Measurements from ENCODE around the gene UNC5A.
"Not testable (repeated sequence)": the region's sequence is repeated elsewhere in the genome, so short reads cannot be mapped to it uniquely, and the experiment has no call there.

UNC5A gene

GRCh38 chr5:176873011-176873410 lies 62.7 kb downstream of the UNC5A start:
- not testable (repeated sequence) for H4K8ac ChIP-seq (ENCODE audit: low read depth, low read length); H3K4ac ChIP-seq (ENCODE audit: low read depth, low read length); H3K27me3 ChIP-seq (ENCODE audit: insufficient read depth, low read length); H3K14ac ChIP-seq (ENCODE audit: low read length); H4K91ac ChIP-seq (ENCODE audit: low read depth, low read length); H3K9me3 ChIP-seq (ENCODE audit: insufficient read depth, low read depth, low read length); H2AK5ac ChIP-seq (ENCODE audit: low read length); H4K12ac ChIP-seq (ENCODE audit: low read depth, low read length); H3K9ac ChIP-seq (ENCODE audit: low read length); H2BK5ac ChIP-seq (ENCODE audit: low read depth, low read length, poor library complexity); DNase-seq; H2AFZ ChIP-seq (ENCODE audit: insufficient read depth, low read length, poor library complexity); H2BK12ac ChIP-seq (ENCODE audit: low read length); H3K27ac ChIP-seq (ENCODE audit: low read depth, low read length); H2BK120ac ChIP-seq (ENCODE audit: insufficient read depth, low read length, poor library complexity); H3K4me3 ChIP-seq (ENCODE audit: low read depth, low read length); H3K36me3 ChIP-seq (ENCODE audit: control insufficient read depth in 1 of 2, insufficient read depth in 2 of 2, low read length in 2 of 2); H3K18ac ChIP-seq (ENCODE audit: low read length); H3K79me2 ChIP-seq (ENCODE audit: control insufficient read depth, insufficient read depth, low read length, poor library complexity); H3K79me1 ChIP-seq (ENCODE audit: low read length); H3K4me2 ChIP-seq (ENCODE audit: low read length); H3K4me1 ChIP-seq (ENCODE audit: control insufficient read depth in 1 of 2, insufficient read depth in 2 of 2, low read length in 2 of 2); H3K23ac ChIP-seq (ENCODE audit: low read length)
- no CpG with 5 or more reads among the region's 2 CpGs for WGBS (ENCODE audit: extremely low coverage, insufficient coverage, insufficient read length)

GRCh38 chr5:176873541-176874172 lies 63.3 kb downstream of the UNC5A start:
- H3K4me1 ChIP-seq (ENCODE audit: control insufficient read depth in 1 of 2, insufficient read depth in 2 of 2, low read length in 2 of 2): no peaks in the 10 kb centered on the region
- H3K27ac ChIP-seq (ENCODE audit: low read depth, low read length): no peak overlapping the region
- no peaks in the 10 kb centered on the region for H3K79me1 ChIP-seq (ENCODE audit: low read length)
- WGBS (ENCODE audit: extremely low coverage, insufficient coverage, insufficient read length): no CpG with 5 or more reads among the region's 16 CpGs
- no peaks in the 10 kb centered on the region for H3K79me2 ChIP-seq (ENCODE audit: control insufficient read depth, insufficient read depth, low read length, poor library complexity)
- H4K91ac ChIP-seq (ENCODE audit: low read depth, low read length): no peak overlapping the region
- no peak overlapping the region for H2BK12ac ChIP-seq (ENCODE audit: low read length)
- no peak for DNase-seq
- H4K12ac ChIP-seq (ENCODE audit: low read depth, low read length): no peak overlapping the region
- no peak overlapping the region for H3K23ac ChIP-seq (ENCODE audit: low read length)
- H4K8ac ChIP-seq (ENCODE audit: low read depth, low read length): no peak overlapping the region
- no peak overlapping the region for H2AK5ac ChIP-seq (ENCODE audit: low read length)
- H3K4me2 ChIP-seq (ENCODE audit: low read length): no peak overlapping the region
- H2BK5ac ChIP-seq (ENCODE audit: low read depth, low read length, poor library complexity): no peak overlapping the region
- H3K14ac ChIP-seq (ENCODE audit: low read length): no peak overlapping the region
- H3K18ac ChIP-seq (ENCODE audit: low read length): no peak overlapping the region
- no peak overlapping the region for H3K4ac ChIP-seq (ENCODE audit: low read depth, low read length)
- no peaks in the 10 kb centered on the region for H3K36me3 ChIP-seq (ENCODE audit: control insufficient read depth in 1 of 2, insufficient read depth in 2 of 2, low read length in 2 of 2)
- no peak overlapping the region for H2AFZ ChIP-seq (ENCODE audit: insufficient read depth, low read length, poor library complexity)
- H3K9me3 ChIP-seq (ENCODE audit: insufficient read depth, low read depth, low read length): peaks cover 2% of the 10 kb centered on the region
- H3K4me3 ChIP-seq (ENCODE audit: low read depth, low read length): no peak overlapping the region
- no peaks in the 10 kb centered on the region for H3K27me3 ChIP-seq (ENCODE audit: insufficient read depth, low read length)
- no peak overlapping the region for H3K9ac ChIP-seq (ENCODE audit: low read length)
- no peak overlapping the region for H2BK120ac ChIP-seq (ENCODE audit: insufficient read depth, low read length, poor library complexity)

- H3K23ac ChIP-seq (ENCODE audit: low read length): no peak overlapping the region
- DNase-seq: no peak
- no peak overlapping the region for H3K14ac ChIP-seq (ENCODE audit: low read length)
- H3K4me1 ChIP-seq (ENCODE audit: control insufficient read depth in 1 of 2, insufficient read depth in 2 of 2, low read length in 2 of 2): no peaks in the 10 kb centered on the region
- peaks cover 2% of the 10 kb centered on the region for H3K9me3 ChIP-seq (ENCODE audit: insufficient read depth, low read depth, low read length)
- H4K91ac ChIP-seq (ENCODE audit: low read depth, low read length): no peak overlapping the region
- H3K36me3 ChIP-seq (ENCODE audit: control insufficient read depth in 1 of 2, insufficient read depth in 2 of 2, low read length in 2 of 2): no peaks in the 10 kb centered on the region
- WGBS (ENCODE audit: extremely low coverage, insufficient coverage, insufficient read length): no CpG with 5 or more reads among the region's 20 CpGs
- H2AK5ac ChIP-seq (ENCODE audit: low read length): no peak overlapping the region
- H3K27me3 ChIP-seq (ENCODE audit: insufficient read depth, low read length): no peaks in the 10 kb centered on the region
- no peak overlapping the region for H2BK12ac ChIP-seq (ENCODE audit: low read length)
- no peaks in the 10 kb centered on the region for H3K79me2 ChIP-seq (ENCODE audit: control insufficient read depth, insufficient read depth, low read length, poor library complexity)
- H2BK5ac ChIP-seq (ENCODE audit: low read depth, low read length, poor library complexity): no peak overlapping the region
- no peak overlapping the region for H4K8ac ChIP-seq (ENCODE audit: low read depth, low read length)
- no peak overlapping the region for H3K18ac ChIP-seq (ENCODE audit: low read length)
- no peak overlapping the region for H3K9ac ChIP-seq (ENCODE audit: low read length)
- H4K12ac ChIP-seq (ENCODE audit: low read depth, low read length): no peak overlapping the region
- H2AFZ ChIP-seq (ENCODE audit: insufficient read depth, low read length, poor library complexity): no peak overlapping the region
- no peak overlapping the region for H3K4me3 ChIP-seq (ENCODE audit: low read depth, low read length)
- no peaks in the 10 kb centered on the region for H3K79me1 ChIP-seq (ENCODE audit: low read length)
- no peak overlapping the region for H2BK120ac ChIP-seq (ENCODE audit: insufficient read depth, low read length, poor library complexity)
- H3K27ac ChIP-seq (ENCODE audit: low read depth, low read length): no peak overlapping the region
- H3K4me2 ChIP-seq (ENCODE audit: low read length): no peak overlapping the region
- no peak overlapping the region for H3K4ac ChIP-seq (ENCODE audit: low read depth, low read length)
These were observed 63.9 kb downstream of the UNC5A start for GRCh38 chr5:176874198-176874780.

- H2BK5ac ChIP-seq (ENCODE audit: low read depth, low read length, poor library complexity): no peak overlapping the region
These were observed 64.7 kb downstream of the UNC5A start for GRCh38 chr5:176875014-176875550.

More at GRCh38 chr5:176875014-176875550, 64.7 kb downstream of the UNC5A start:
- Histone ChIP-seq H3K79me2 (ENCODE audit: control insufficient read depth, insufficient read depth, low read length, poor library complexity) (no peaks in the 10 kb centered on the region), H3K4me1 (ENCODE audit: control insufficient read depth in 1 of 2, insufficient read depth in 2 of 2, low read length in 2 of 2) (no peaks in the 10 kb centered on the region), H2BK120ac (ENCODE audit: insufficient read depth, low read length, poor library complexity) (no peak overlapping the region), H3K18ac (ENCODE audit: low read length) (no peak overlapping the region), H3K4me3 (ENCODE audit: low read depth, low read length) (no peak overlapping the region), H2AFZ (ENCODE audit: insufficient read depth, low read length, poor library complexity) (no peak overlapping the region), H3K4me2 (ENCODE audit: low read length) (no peak overlapping the region), H4K12ac (ENCODE audit: low read depth, low read length) (no peak overlapping the region), H3K14ac (ENCODE audit: low read length) (no peak overlapping the region), H3K23ac (ENCODE audit: low read length) (no peak overlapping the region), H3K9ac (ENCODE audit: low read length) (no peak overlapping the region), H2BK12ac (ENCODE audit: low read length) (no peak overlapping the region), H2AK5ac (ENCODE audit: low read length) (no peak overlapping the region), H4K91ac (ENCODE audit: low read depth, low read length) (no peak overlapping the region), H4K8ac (ENCODE audit: low read depth, low read length) (no peak overlapping the region), H3K36me3 (ENCODE audit: control insufficient read depth in 1 of 2, insufficient read depth in 2 of 2, low read length in 2 of 2) (no peaks in the 10 kb centered on the region), H3K27me3 (ENCODE audit: insufficient read depth, low read length) (no peaks in the 10 kb centered on the region), H3K79me1 (ENCODE audit: low read length) (no peaks in the 10 kb centered on the region), H3K27ac (ENCODE audit: low read depth, low read length) (no peak overlapping the region), H3K9me3 (ENCODE audit: insufficient read depth, low read depth, low read length) (peaks cover 3% of the 10 kb centered on the region), H3K4ac (ENCODE audit: low read depth, low read length) (no peak overlapping the region)
- no CpG with 5 or more reads among the region's 17 CpGs for WGBS (ENCODE audit: extremely low coverage, insufficient coverage, insufficient read length)
- DNase-seq: no peak

All from trophoblast cell (in vitro differentiated cells and primary cell).